ENCODE measurements around the gene PBX1.

PBX1 gene

GRCh38 chr1:164861632-164862031 is 302.6 kb downstream of the PBX1 start:
- Histone ChIP-seq H3K36me3 (ENCODE audit: insufficient read depth, low read length) (no peaks in the 10 kb centered on the region), H3K27me3 (ENCODE audit: control insufficient read depth in 1 of 2, insufficient read depth in 2 of 2, low read length in 2 of 2) (no peaks in the 10 kb centered on the region), H3K4me1 (ENCODE audit: insufficient read depth, low read length) (peaks cover 26% of the 10 kb centered on the region), H3K4me3 (ENCODE audit: low read depth in 1 of 2, low read length in 2 of 2) (no peak overlapping the region), H3K27ac (ENCODE audit: low read depth, low read length) (no peak overlapping the region), H3K9me3 (ENCODE audit: low read length) (no peaks in the 10 kb centered on the region), H3K9ac (ENCODE audit: low read length) (no peak overlapping the region)

- Histone ChIP-seq H3K4me3 (ENCODE audit: low read depth in 1 of 2, low read length in 2 of 2) (no peak overlapping the region), H3K27me3 (ENCODE audit: control insufficient read depth in 1 of 2, insufficient read depth in 2 of 2, low read length in 2 of 2) (no peaks in the 10 kb centered on the region), H3K9ac (ENCODE audit: low read length) (no peak overlapping the region), H3K4me1 (ENCODE audit: insufficient read depth, low read length) (peaks cover 15% of the 10 kb centered on the region), H3K27ac (ENCODE audit: low read depth, low read length) (no peak overlapping the region), H3K9me3 (ENCODE audit: low read length) (no peaks in the 10 kb centered on the region), H3K36me3 (ENCODE audit: insufficient read depth, low read length) (no peaks in the 10 kb centered on the region)
These were observed 304.1 kb downstream of the PBX1 start for GRCh38 chr1:164863056-164863455.

DNA sequence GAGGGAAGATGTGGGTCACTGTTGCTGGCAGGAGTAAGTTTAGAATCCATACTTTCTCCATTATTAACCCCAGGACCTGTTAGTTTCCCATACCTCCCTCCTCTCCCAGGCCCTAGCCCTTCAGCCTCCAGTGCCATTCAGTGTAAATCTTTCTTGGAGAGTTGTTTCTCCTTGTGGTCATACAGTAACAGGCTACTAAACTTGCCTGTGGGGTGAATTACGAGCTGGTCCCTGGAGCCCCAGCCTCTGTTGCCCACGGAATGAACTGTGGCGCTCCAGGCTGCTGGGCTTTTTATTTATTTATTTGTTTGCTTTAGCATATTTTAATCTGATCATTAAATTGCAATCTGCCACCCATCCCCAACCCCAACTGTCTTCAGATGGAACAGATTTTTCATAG is 305.2 kb downstream of the PBX1 start:
- Histone ChIP-seq H3K4me3 (ENCODE audit: low read depth in 1 of 2, low read length in 2 of 2) (no peak overlapping the region), H3K4me1 (ENCODE audit: insufficient read depth, low read length) (peaks cover 13% of the 10 kb centered on the region), H3K36me3 (ENCODE audit: insufficient read depth, low read length) (no peaks in the 10 kb centered on the region), H3K9me3 (ENCODE audit: low read length) (no peaks in the 10 kb centered on the region), H3K27ac (ENCODE audit: low read depth, low read length) (no peak overlapping the region), H3K27me3 (ENCODE audit: control insufficient read depth in 1 of 2, insufficient read depth in 2 of 2, low read length in 2 of 2) (no peaks in the 10 kb centered on the region), H3K9ac (ENCODE audit: low read length) (no peak overlapping the region)

DNA sequence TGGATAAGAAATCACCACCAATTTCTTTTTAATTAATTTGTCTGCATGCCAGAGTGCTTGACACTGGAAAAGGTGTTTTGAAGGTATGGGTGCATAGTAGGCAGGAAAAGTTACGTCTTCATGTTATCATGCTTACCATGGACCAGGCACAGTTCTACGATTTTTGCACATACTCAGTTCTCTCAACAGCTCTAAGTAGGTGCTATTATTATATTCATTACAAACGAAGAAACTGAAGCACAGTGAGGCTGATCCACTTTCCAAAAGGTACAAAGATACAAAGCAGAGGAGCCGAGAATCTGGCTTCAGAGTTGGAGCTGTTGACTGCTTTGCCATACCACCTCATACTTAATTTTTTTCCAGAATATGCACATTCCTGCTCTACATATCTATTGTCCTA is 306.4 kb downstream of the PBX1 start:
- peaks cover 13% of the 10 kb centered on the region for H3K4me1 ChIP-seq (ENCODE audit: insufficient read depth, low read length)
- no peaks in the 10 kb centered on the region for H3K36me3 ChIP-seq (ENCODE audit: insufficient read depth, low read length)
- H3K27me3 ChIP-seq (ENCODE audit: control insufficient read depth in 1 of 2, insufficient read depth in 2 of 2, low read length in 2 of 2) = no peaks in the 10 kb centered on the region
- H3K9ac ChIP-seq (ENCODE audit: low read length) = no peak overlapping the region
- no peak overlapping the region for H3K4me3 ChIP-seq (ENCODE audit: low read depth in 1 of 2, low read length in 2 of 2)
- no peaks in the 10 kb centered on the region for H3K9me3 ChIP-seq (ENCODE audit: low read length)
- no peak overlapping the region for H3K27ac ChIP-seq (ENCODE audit: low read depth, low read length)

- H3K9ac ChIP-seq (ENCODE audit: low read length) = no peak overlapping the region
- no peaks in the 10 kb centered on the region for H3K36me3 ChIP-seq (ENCODE audit: insufficient read depth, low read length)
- H3K9me3 ChIP-seq (ENCODE audit: low read length) = no peaks in the 10 kb centered on the region
- no peak overlapping the region for H3K27ac ChIP-seq (ENCODE audit: low read depth, low read length)
- H3K27me3 ChIP-seq (ENCODE audit: control insufficient read depth in 1 of 2, insufficient read depth in 2 of 2, low read length in 2 of 2) = no peaks in the 10 kb centered on the region
- H3K4me3 ChIP-seq (ENCODE audit: low read depth in 1 of 2, low read length in 2 of 2) = no peak overlapping the region
- H3K4me1 ChIP-seq (ENCODE audit: insufficient read depth, low read length) = peaks cover 13% of the 10 kb centered on the region
These were observed 308.6 kb downstream of the PBX1 start for GRCh38 chr1:164867590-164867989.

DNA sequence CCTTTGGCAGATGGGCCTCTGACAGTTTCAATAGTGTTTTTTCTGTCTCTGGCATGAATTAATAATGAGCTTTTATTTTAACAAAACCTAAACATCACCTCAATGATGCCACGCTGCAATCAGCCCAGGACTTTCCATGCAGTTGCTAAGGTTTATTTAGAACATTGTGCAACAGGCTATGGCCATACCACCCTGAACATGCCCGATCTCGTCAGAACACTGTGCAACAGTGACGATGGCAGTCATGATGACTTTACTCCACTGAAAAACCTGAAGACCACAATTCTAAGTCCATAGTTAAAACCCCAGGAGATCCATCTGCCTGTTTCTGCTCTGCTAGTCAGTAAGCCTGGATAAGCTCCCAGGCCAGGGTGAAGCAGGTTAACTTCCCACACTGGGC is 310.0 kb downstream of the PBX1 start:
- Histone ChIP-seq H3K9ac (ENCODE audit: low read length) (no peak overlapping the region), H3K27me3 (ENCODE audit: control insufficient read depth in 1 of 2, insufficient read depth in 2 of 2, low read length in 2 of 2) (no peaks in the 10 kb centered on the region), H3K27ac (ENCODE audit: low read depth, low read length) (no peak overlapping the region), H3K4me3 (ENCODE audit: low read depth in 1 of 2, low read length in 2 of 2) (no peak overlapping the region), H3K4me1 (ENCODE audit: insufficient read depth, low read length) (peaks cover 9% of the 10 kb centered on the region), H3K36me3 (ENCODE audit: insufficient read depth, low read length) (no peaks in the 10 kb centered on the region), H3K9me3 (ENCODE audit: low read length) (no peaks in the 10 kb centered on the region)

DNA sequence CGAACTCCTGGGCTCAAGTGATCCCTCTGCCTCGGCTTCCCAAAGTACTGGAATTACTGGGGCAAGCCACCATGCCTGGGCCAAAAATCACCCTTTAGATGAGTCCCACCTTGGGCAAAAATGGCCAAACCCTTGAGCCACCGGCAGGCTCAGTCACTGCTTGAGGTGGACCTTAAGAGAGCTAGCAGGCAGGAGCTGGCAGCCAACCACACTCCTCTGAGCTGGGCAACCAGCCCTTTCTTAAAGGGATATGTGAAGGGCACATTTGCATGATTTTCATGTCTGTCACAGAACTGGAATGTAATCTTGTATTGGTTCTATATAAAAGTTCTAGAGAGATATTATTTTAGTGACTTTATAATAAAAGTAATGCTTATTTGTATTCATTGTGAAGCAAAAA is 316.5 kb downstream of the PBX1 start:
- H3K4me1 ChIP-seq (ENCODE audit: insufficient read depth, low read length) = peaks cover 9% of the 10 kb centered on the region
- no peaks in the 10 kb centered on the region for H3K27me3 ChIP-seq (ENCODE audit: control insufficient read depth in 1 of 2, insufficient read depth in 2 of 2, low read length in 2 of 2)
- H3K27ac ChIP-seq (ENCODE audit: low read depth, low read length) = no peak overlapping the region
- H3K9me3 ChIP-seq (ENCODE audit: low read length) = no peaks in the 10 kb centered on the region
- no peaks in the 10 kb centered on the region for H3K36me3 ChIP-seq (ENCODE audit: insufficient read depth, low read length)
- H3K4me3 ChIP-seq (ENCODE audit: low read depth in 1 of 2, low read length in 2 of 2) = no peak overlapping the region
- no peak overlapping the region for H3K9ac ChIP-seq (ENCODE audit: low read length)

GRCh38 chr1:164876398-164877116 is 317.6 kb downstream of the PBX1 start:
- peaks cover 9% of the 10 kb centered on the region for H3K4me1 ChIP-seq (ENCODE audit: insufficient read depth, low read length)
- H3K27ac ChIP-seq (ENCODE audit: low read depth, low read length) = no peak overlapping the region
- no peak overlapping the region for H3K4me3 ChIP-seq (ENCODE audit: low read depth in 1 of 2, low read length in 2 of 2)
- H3K9ac ChIP-seq (ENCODE audit: low read length) = no peak overlapping the region
- no peaks in the 10 kb centered on the region for H3K9me3 ChIP-seq (ENCODE audit: low read length)
- H3K27me3 ChIP-seq (ENCODE audit: control insufficient read depth in 1 of 2, insufficient read depth in 2 of 2, low read length in 2 of 2) = no peaks in the 10 kb centered on the region
- H3K36me3 ChIP-seq (ENCODE audit: insufficient read depth, low read length) = no peaks in the 10 kb centered on the region

DNA sequence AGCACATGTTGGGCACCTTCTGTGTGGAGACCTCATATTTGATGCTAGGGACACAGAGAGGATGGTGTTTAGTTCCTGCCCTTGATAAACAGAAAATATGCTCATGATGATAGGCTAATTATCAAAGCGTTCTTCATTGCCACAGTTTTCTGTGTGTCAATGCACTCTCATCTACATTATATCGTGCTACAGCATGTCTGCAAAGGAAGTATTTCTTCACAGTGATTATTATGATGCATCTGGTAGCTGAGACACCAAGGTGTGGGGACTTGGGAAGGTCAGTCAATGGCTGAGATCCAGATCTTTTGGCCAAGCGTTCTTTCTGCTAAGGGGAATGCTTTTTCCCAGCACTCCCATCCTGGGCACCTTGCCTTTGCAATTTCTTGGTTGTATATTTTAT is 321.2 kb downstream of the PBX1 start:
- H3K27ac ChIP-seq (ENCODE audit: low read depth, low read length) = no peak overlapping the region
- no peaks in the 10 kb centered on the region for H3K36me3 ChIP-seq (ENCODE audit: insufficient read depth, low read length)
- no peak overlapping the region for H3K9ac ChIP-seq (ENCODE audit: low read length)
- H3K27me3 ChIP-seq (ENCODE audit: control insufficient read depth in 1 of 2, insufficient read depth in 2 of 2, low read length in 2 of 2) = no peaks in the 10 kb centered on the region
- H3K4me3 ChIP-seq (ENCODE audit: low read depth in 1 of 2, low read length in 2 of 2) = no peak overlapping the region
- peaks cover 9% of the 10 kb centered on the region for H3K4me1 ChIP-seq (ENCODE audit: insufficient read depth, low read length)
- no peaks in the 10 kb centered on the region for H3K9me3 ChIP-seq (ENCODE audit: low read length)

DNA sequence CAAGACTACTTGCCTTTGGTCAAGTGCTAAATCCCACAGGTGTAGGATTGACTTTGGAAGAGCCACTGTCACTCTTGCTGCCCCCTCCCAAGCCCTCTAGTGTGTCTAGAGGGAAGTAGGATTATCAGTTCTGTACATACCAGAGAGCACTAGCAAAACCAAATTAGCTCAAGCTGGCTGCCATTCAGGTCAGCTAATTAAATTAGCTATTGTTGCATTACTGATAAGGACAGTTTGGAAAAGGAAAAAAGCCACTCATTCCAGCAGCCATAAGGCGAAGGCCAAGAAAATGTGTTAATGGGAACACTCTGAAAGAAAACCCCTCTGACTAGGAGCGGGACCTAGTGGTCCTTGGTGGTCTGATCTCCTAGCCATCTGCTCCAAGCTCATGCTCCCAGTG is 321.7 kb downstream of the PBX1 start:
- peaks cover 9% of the 10 kb centered on the region for H3K4me1 ChIP-seq (ENCODE audit: insufficient read depth, low read length)
- no peak overlapping the region for H3K9ac ChIP-seq (ENCODE audit: low read length)
- H3K27me3 ChIP-seq (ENCODE audit: control insufficient read depth in 1 of 2, insufficient read depth in 2 of 2, low read length in 2 of 2) = no peaks in the 10 kb centered on the region
- no peaks in the 10 kb centered on the region for H3K9me3 ChIP-seq (ENCODE audit: low read length)
- H3K36me3 ChIP-seq (ENCODE audit: insufficient read depth, low read length) = no peaks in the 10 kb centered on the region
- H3K4me3 ChIP-seq (ENCODE audit: low read depth in 1 of 2, low read length in 2 of 2) = no peak overlapping the region
- H3K27ac ChIP-seq (ENCODE audit: low read depth, low read length) = no peak overlapping the region

- H3K4me1 ChIP-seq (ENCODE audit: insufficient read depth, low read length) = no peaks in the 10 kb centered on the region
- no peak overlapping the region for H3K4me3 ChIP-seq (ENCODE audit: low read depth in 1 of 2, low read length in 2 of 2)
- no peaks in the 10 kb centered on the region for H3K27me3 ChIP-seq (ENCODE audit: control insufficient read depth in 1 of 2, insufficient read depth in 2 of 2, low read length in 2 of 2)
- H3K9ac ChIP-seq (ENCODE audit: low read length) = no peak overlapping the region
- H3K36me3 ChIP-seq (ENCODE audit: insufficient read depth, low read length) = no peaks in the 10 kb centered on the region
- no peaks in the 10 kb centered on the region for H3K9me3 ChIP-seq (ENCODE audit: low read length)
- no peak overlapping the region for H3K27ac ChIP-seq (ENCODE audit: low read depth, low read length)
These were observed 326.3 kb downstream of the PBX1 start for GRCh38 chr1:164885311-164885710.

DNA sequence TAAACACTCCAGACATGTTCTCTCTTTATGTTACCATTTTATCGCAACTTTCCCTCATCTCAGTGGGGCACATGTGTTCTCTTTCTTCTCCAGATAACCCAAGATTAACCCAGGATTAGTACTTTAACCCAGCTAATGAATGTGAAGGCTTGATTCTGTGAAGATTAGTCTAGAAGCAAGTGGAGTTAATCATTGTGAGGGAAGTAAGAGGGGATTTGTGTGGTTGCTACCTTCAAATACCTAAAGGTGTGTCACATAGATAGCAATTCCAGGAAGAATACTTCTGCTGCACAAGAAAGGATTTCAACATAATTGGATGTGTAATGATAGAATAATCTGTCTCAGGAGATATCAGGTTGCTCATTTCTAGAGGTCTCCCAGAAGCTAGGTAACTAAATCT is 327.1 kb downstream of the PBX1 start:
- H3K9me3 ChIP-seq (ENCODE audit: low read length) = no peaks in the 10 kb centered on the region
- no peaks in the 10 kb centered on the region for H3K27me3 ChIP-seq (ENCODE audit: control insufficient read depth in 1 of 2, insufficient read depth in 2 of 2, low read length in 2 of 2)
- no peaks in the 10 kb centered on the region for H3K4me1 ChIP-seq (ENCODE audit: insufficient read depth, low read length)
- no peak overlapping the region for H3K9ac ChIP-seq (ENCODE audit: low read length)
- no peak overlapping the region for H3K4me3 ChIP-seq (ENCODE audit: low read depth in 1 of 2, low read length in 2 of 2)
- no peak overlapping the region for H3K27ac ChIP-seq (ENCODE audit: low read depth, low read length)
- H3K36me3 ChIP-seq (ENCODE audit: insufficient read depth, low read length) = no peaks in the 10 kb centered on the region
